Glomerular visceral epithelial cell (primary cell): ENCODE results near the gene KRT85.

Experiments
- DNase-seq: peaks from one replicate; pipeline ENCODE4 v3.0.0-alpha.2; 2016; ENCODE audit errors: extremely low spot score

The KRT85 gene

DNA sequence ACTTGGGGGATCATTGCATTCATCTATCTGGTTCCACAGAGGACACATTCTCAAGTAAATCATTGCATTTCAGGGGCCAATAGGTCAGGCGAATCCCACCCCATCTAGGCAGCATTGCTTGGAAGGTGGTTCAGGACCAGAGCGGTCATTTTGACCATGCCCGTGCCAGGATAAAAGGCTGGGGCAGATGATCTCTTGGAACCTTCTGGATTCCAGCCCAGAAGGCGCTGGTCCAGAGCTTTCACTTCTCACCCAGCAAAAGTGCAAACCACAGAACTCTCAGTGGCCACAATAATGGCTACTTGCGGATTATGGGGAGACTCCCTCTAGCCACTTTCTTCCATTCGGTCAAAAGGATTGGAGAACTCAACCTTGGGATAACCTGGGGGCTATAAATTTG, 595 bp upstream of the KRT85 start:
- peak; percentile 38 for DNase-seq

GRCh38 chr12:52364901-52365489, 2.3 kb downstream of the KRT85 start:
- DNase-seq: no peak

DNA sequence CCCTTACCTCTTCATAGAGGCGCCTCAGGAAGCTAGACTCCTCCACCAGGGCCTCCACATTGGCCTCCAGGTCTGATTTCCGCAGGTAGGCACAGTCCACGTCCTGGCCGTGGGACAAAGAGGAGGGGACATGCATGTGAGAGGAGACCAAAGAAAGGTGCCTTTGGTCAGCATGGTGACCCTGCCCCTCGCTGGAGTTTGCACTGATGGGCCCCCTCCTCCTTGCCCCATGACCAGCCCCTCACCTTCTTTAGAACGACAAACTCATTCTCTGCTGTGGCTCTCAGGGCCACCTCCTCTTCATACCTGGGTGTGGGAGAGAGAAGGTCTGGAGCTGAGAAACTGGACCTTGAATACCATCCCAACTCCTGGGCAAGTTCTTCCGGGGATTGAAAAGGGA, 3.2 kb downstream of the KRT85 start:
- DNase-seq: no peak

DNA sequence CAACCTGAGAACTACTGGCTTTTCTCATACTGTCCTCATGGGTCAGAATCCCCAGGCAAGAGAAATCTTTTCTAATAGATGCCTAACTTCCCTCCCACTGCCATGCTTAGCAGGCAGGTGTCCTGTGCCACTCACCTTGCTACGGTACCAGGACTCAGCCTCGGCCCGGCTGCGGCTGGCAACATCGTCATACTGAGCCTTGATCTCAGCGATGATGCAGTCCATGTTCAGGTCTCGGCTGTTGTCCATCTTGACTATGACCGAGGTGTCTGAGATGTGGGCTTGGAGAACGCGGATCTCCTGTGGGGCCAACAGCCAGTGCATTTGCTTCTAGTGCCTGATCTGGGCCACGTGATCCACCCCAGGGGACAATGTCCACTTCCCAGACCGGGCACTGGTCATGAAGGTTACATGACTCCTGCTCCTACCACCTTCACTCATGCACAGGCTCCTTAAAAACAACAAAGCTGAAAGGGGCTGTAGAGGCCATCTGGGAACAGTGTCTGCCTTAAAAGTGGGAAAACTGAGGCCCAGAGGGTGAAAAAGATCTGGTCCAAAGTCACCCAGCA, 4.1 kb downstream of the KRT85 start:
- no peak for DNase-seq

DNA sequence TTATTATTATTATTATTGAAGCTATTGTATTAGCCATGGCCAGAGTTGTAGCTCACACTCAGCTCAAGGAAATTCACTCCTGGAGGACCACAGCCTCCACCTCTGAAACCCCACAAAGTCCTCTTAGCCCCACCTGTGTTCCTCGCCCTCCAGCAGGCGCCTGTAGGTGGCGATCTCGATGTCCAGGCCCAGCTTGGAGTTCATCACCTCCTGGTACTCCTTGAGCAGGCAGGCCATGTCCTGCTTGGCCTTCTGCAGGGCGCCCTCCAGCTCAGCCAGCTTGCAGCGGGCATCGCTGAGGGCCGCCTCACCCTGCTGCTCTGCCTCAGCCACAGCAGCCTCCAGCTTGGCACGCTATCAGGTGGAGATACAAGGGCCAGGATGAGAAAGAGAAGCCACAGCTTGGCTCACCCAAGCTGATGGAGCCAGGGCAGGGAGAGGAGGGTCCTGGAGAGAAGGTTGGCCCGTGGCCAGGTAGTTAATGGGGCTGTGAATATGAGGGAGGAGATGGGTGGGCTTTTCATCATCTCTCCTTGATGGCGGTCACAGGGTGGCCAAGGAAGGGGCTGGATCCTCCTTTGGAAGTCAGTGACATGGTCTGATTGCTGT, 5.1 kb downstream of the KRT85 start:
- DNase-seq: no peak

DNA sequence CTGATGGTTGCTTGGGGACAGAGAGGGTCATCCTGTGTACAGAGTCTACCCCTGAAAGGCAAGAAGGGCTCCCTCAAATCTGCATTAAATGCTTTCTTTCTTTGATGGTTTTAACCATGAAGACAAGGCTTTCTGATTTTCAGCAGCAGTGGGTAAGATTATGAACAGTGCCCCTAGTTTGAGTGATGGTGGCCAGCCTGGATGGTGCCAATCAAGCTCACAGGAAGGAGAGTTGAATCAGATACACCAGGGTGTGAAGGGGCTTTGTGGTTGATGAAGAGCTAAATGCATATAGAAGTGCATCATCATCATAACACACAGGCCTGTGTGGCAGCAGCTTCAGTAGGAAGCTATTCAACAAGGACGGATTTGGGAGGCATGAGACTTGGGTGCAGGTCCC, 5.7 kb downstream of the KRT85 start:
- no peak for DNase-seq

GRCh38 chr12:52360663-52361271, 6.5 kb downstream of the KRT85 start:
- DNase-seq: no peak

GRCh38 chr12:52360106-52360662, 7.1 kb downstream of the KRT85 start:
- DNase-seq: no peak

DNA sequence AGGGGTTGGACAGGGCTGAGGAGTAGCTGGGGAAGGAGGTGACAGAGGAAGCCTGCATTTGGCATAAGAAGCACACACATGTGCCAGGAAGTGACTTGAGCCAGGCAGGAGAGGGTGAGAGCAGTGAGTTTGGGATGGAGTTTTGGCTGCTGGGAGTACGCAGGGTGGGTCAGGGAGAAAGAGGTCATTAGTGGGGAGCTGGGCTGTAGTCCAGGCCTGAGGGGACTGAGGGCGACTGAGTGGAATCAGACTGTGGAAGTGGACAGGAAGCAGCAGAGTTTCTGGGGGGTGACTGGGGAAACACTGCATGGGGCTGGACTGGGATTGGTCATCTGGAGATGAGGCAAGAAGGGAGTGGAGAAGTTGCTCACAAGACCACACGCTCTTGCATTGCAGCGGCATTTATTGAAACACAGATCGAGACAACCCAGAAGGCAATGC, 7.6 kb downstream of the KRT85 start:
- DNase-seq: no peak

DNA sequence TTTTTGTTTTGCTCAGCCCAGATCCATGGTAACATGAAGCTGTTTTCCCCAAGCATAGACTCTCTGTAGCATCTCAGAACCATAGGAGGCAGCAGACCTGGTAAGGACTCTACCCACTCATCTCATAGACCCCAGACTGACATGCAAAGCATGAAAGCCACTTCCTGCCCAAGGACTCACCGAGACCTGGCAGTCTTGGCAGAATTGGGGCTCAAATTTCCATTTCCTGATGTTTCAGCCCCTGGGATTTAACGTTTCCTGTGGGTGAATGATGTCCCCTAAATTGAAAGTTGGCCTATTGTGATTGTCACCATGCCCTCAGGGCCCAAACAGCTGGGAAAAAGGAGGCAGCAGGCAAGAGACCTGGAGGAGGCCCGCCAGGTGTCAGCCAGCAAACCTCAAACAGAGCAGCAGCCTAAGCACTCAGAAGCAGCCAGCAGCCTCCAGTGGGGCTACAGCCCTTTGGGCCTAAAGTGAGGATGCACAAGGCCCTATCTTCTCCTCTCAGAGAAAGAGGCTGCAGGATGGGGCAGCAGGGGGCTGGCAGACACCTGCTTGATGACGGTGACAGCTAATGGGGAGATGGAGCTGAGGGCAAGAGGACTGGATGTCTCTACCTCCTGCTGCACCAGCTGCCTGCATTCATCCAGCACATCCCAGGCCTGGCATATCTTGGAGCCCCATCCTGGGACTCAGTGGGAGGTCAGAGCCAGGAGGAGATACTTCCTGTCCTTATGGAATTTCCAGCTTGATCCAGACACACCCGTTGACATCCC, 8.5 kb downstream of the KRT85 start:
- DNase-seq: peak; percentile 24

DNA sequence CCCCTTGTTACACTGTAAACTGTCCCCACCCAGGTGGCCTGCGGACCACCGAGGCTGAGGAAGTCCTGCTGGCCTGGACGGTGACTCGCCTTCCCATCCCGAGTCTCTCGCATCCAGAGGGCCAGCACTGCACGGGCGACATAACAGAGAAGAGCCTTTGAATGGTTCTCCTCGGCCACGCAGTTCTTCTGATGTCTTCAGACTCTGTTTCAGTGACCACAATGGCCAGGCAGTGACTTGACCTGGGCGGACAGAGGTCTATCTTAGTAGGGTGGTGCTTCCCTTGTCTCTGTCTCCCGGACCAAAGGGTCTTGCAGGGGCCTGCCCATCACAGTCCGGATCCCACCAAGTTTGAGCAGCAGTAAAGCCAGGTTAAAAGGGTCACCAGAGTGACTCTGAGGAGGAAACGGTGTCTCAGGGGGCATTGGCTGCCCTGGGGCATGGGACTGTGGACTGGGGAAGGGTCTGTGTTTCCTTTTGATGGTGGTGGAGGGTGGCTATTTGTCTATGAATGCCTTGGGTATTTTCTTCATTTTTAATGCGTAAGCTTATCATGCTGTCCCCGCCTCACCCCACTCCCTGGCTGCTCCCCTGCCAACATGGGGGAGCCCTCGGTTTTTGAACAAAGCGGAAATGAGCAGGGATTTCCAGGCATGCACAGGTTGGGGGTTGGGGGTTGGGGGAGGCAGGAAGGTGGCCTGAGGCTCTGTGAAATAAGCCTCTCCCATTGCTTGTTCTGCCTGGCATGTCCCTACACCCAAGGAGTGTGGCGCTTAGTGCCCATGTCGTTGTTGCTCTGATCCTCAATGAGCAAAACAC, 10.3 kb downstream of the KRT85 start:
- DNase-seq: no peak

GRCh38 chr12:52356031-52356761, 11.1 kb downstream of the KRT85 start:
- DNase-seq: no peak

DNA sequence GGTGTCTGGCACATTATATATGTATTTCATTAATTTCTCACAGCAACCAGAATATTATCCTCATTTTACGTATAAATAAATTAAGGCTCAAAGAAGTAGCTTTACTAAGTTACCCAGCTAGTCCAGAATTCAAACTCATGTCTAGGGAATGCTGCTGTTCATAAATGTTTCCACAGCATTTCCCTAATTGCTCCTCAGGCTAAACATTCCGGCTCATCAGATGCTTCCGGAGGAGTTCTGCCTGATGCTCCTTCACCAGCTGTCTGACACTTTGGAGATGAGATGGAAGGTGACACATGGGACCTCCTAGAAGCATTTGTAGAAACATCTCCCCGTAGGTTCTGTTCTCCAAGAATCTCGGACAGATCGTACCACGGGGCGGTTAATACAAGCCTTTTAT, 12.1 kb downstream of the KRT85 start:
- DNase-seq: no peak

- no peak for DNase-seq
Measured at GRCh38 chr12:52354200-52354599, 13.1 kb downstream of the KRT85 start.

GRCh38 chr12:52353766-52354165, 13.5 kb downstream of the KRT85 start:
- DNase-seq: no peak

GRCh38 chr12:52352951-52353350, 14.3 kb downstream of the KRT85 start:
- no peak for DNase-seq

DNA sequence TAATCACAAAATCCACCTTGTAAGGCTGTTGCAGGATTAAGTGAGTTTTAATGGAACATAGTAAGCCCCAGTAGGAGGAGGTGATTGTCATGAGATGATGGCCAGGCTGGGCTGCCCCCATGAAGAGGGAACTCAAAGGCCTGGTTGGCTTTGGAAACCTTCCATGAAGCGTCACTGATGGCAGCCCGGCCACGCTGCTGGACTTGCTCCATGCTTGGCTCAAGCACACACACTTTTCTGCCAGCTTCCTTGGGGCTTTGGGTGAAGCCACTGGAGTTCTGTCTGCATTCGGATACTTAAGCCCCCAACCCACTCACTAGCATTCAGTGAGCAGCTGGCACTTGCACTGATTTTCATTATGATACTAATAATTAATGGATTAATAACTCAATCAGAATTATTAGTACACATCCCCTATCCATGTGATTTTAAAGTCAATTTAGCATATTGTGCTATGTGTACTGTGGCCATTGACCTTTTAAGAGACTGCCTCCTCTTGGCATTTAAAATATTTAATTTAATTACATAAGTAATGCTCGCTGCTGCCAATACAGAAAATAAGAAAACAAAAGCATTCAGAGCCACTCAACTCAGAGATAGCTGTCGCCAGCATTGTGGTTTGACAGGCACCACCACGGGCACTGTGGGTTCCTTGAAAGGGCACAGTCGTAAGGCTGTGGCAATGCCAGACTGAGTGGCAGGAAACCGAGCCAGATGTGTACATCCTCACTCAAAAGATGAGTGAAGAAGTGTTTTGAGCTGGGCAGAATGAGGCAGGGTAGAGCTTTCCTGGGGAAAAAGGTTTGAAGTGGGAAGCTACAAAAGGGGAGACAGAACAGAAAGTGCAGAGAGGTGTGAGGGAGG, 15.9 kb downstream of the KRT85 start:
- no peak for DNase-seq

- DNase-seq: no peak
Measured at GRCh38 chr12:52350786-52351185, 16.5 kb downstream of the KRT85 start.

GRCh38 chr12:52350021-52350620, 17.2 kb downstream of the KRT85 start:
- DNase-seq: no peak
